Cerebellar nuclear complex (tissue), 1 donor: ENCODE measurements around the gene ARHGAP42.

ENCODE experiments used
- DNase-seq, 2 experiments: peaks; one replicate each; lab custom pipeline; 2025; lab: John Stamatoyannopoulos, UW

The ARHGAP42 gene

GRCh38 chr11:101028644-101029043 lies 341.6 kb downstream of the ARHGAP42 start:
- no peak for DNase-seq

GRCh38 chr11:101030015-101030414 lies 342.9 kb downstream of the ARHGAP42 start:
- no peak for DNase-seq

GRCh38 chr11:101030692-101031091 lies 343.6 kb downstream of the ARHGAP42 start:
- no peak for DNase-seq

- DNase-seq = no peak
Observed at GRCh38 chr11:101031713-101032112, 344.6 kb downstream of the ARHGAP42 start.

GRCh38 chr11:101032991-101033390 lies 345.9 kb downstream of the ARHGAP42 start:
- no peak for DNase-seq

- DNase-seq = no peak
Observed at GRCh38 chr11:101034076-101034475, 347.0 kb downstream of the ARHGAP42 start.

- DNase-seq = no peak
Observed at GRCh38 chr11:101035872-101036271, 348.8 kb downstream of the ARHGAP42 start.
